GM18498 (cell line): Measurements from ENCODE around the gene SMG6.

Experiments used
- ATAC-seq: cut with Tn5 transposase; IDR thresholded peaks from one replicate; pipeline ENCODE4 v1.9.1; 2021; ENCODE audit warnings: mild to moderate bottlenecking, moderate library complexity; ENCODE audit not compliant: unreplicated experiment

The SMG6 gene

DNA sequence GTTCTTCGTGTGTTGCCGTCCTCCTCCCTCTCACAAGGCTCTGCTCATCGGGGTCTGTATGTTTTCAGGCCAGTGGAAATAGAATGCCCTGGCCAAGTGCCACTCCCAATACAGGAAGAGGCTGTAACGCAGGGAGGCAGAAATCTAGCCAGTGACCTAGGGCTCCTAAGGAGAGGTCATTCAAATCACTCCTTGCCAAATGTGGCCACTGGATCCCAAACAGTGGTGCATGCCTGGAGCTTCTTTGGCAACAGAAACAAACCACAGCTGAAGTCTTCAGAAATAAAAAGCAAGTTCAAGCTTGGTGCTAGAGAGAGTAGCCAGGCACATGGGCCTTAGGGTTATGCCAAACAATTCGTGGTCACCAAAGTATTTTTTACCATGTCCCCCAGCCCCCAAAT is 66.1 kb downstream of the SMG6 start:
- ATAC-seq, result no peak

DNA sequence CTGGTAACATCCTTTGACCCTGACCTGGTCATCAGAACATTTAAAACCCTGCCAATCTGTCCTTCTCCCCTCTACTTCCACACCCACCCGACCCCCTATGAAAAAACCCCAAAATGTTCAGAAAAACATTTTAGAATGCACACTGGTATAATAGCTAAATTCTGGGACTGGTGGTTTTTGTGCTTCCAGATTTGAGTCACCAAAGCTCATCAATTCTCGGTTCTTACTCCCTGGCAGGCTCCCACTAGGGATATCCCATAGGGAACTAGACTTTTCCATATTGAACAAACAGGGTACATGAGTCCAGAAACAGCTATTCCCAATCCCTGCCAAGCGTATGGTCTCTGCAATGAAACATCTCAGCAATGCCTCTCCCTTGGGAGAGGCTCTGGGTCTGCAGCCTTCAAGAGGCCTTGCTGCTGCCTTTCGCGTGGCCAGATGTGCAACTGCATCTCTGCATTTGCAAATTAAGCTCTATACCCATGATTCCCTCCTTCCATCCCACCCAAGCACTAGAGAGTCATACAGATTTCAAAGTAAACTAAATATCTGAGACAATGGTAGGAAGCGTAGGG is 67.7 kb downstream of the SMG6 start:
- ATAC-seq, result no peak

DNA sequence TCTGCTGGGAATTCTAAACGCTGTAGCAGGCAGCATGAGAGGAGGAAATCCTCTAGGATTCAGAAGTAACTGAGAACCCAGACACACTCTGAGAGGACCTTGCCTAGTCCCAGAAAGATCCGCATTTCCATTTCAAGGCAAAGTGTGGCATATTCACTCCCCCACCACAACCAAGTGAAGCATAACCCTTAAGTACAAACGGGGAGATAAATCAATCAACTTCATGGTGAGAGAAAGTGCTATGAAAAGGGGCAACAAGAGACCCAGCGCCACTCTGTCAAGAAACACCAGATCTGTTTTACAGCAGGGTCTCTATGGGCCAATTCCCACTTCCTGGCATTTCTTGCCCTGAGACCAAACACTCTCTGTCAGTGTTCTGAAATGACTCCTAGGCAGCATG is 68.3 kb downstream of the SMG6 start:
- no peak for ATAC-seq

DNA sequence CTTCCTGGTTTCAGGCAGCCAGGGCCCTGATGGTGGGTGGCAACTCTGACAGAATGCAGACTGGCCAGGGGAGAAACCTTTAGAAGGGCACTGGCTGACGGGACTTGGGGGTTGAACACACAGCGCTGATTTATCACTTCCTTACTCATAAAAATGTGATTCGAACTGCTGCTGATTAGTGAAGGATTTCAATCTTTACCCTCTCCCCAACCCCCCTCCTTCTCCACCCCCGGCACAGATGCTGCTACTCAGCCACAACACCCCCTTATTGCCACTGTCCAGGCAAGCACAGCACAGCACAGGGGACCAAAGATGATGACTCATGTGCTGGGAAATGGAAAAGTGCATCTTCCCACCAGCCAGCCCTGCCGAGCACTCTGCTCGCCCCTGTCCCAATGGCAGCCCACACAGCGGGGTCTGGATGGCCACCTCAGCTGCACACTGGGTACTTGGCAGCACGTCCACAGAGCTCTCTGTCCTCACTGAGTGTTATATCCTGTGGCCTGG is 70.1 kb downstream of the SMG6 start:
- ATAC-seq, result no peak

DNA sequence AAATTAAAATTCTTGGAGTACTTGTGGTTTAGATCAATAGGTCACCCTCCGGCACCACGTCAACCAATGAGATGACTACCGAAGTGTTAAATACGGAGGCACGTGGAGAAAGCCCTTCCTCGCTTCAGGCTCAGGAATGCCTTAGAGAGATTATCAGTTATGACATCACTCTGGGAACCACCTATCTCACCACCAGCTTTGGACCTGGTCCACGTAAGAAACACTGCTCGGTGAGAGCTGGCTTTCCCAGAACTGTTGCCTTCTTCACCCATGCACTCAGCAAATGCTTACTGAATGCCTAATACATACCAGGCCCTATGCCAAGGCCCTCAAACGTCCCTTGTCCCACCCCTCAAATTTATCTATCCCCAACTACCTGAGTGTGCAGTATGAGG is 71.3 kb downstream of the SMG6 start:
- no peak for ATAC-seq

DNA sequence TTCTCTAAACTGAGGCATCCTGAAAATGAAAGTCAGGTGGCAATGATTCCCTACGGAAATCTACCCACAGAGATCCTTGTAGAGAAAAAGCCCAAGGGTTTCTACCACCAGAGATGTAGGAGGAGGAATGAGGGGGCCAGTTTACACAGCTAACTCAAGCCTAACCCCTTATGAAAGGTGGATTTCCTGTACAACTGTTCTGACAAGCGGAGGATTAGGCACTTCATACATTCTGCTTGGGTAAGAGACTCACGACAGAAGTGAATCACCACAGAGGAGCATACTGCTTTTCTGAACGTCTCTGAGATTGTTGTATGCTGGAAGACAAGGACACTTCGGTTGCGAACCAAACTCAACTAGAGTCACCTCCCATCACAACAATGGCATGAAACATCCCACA is 72.7 kb downstream of the SMG6 start:
- ATAC-seq, result no peak

DNA sequence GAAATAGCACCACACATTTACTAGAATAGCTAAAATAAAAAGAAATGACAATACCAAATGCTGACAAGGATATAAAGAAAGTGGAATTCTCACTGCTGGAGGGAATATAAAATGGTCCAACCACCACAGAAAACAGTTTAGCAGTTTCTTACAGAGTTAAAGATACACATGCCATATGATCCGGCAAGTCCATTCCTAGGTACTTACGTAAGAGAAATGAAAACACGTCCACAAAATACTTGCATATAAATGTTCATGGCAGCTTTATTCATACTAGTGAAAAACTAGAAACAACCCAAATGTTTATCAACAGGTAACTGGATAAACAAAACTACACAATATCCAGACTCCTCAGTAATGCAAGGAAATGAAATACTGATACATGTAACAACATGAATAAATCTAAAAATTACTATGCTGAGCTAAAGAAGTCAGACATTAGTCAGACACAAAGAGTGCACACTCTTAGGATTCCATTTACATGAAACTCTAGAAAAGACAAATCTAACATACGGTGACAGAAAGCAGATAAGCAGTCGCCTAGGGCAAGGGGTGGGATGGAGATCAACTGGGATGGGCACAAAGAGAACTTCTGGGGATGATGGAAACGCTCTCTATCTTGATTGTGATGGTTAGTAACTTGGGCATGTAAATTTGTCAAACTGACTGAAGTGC is 76.4 kb downstream of the SMG6 start:
- ATAC-seq, result no peak

DNA sequence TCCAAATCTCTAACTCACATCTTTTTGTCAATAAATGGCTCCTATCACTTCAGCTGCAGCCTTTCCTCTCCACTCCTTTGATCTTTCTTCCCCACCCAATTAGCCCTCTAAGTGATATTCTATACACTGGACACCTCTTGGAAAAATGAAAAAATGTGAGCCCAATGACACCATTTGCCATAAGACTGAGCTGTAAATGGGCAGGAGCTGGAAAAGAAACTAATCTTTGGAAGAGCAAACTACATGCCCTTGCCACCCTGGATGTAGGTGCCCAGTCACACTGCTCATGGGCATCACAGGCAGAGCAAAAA is 80.0 kb downstream of the SMG6 start:
- ATAC-seq, result no peak

DNA sequence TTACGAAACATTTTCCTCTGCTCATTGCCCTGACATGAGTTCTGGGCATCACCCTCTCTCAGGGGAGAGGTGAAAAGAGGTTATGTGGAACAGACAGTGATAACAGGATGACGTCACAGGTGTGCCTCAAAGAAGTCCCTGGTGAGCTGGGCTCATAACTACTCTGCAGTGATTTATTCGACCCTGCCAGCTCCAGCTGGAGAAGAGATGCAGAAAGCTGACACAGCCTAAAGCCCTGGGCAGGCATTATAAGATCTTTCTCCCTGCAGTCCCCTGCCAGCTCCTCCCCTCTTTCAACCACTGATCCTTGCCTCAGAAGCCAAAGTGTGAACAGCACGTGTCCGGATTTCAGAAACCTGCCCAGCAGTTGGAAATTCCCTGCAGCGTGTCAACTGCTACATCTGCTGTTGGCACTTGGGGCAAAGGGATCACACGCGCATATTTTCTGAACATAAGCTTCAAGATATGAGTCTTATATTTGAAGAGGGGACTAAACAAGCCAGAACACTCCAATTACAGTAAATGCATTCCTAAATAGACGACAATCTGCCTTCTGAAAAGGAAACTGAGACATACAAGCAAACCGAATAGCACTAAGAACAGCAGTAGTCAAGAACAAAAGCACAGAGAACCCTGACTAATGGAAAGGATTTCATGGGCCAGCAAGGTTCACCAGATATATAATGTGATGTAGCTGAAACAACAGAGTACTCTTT is 80.5 kb downstream of the SMG6 start:
- peak; percentile 70 for ATAC-seq

DNA sequence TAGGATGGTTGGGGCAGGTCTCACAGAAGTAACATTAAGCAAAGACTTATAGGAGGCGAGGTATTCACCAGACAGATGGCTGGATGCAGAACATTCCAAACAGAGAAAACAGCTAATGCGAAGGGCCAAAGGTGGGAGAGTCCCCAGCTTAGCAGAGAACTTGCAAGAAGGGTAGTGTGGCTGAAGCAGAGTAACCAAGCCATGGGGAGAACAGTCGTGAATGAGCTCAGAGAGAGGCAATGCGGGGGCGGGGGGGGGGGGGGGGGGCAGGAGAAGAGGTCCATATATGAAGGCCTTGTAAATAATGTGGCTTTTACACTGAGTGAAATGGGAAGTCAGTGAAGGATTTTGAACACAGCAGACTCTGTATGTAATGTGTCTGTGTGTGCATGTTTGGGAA is 81.3 kb downstream of the SMG6 start:
- ATAC-seq, result no peak

DNA sequence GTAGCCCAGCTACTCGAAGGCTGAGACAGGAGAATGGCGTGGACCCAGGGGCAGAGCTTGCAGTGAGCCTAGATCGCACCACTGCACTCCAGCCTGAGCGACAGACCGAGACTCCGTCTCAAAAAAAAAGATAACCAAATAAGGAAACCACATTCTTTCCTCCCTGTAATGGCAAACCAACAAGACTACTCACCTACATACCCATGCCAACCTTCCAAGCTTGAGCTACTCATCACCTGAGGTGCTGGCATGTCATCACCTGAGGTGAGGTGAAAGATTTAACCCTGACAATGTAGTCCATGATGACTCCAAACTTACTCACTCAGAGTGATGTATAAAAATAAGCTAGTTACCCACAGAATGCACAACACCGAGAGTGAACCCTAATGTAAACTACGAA is 85.2 kb downstream of the SMG6 start:
- no peak for ATAC-seq

DNA sequence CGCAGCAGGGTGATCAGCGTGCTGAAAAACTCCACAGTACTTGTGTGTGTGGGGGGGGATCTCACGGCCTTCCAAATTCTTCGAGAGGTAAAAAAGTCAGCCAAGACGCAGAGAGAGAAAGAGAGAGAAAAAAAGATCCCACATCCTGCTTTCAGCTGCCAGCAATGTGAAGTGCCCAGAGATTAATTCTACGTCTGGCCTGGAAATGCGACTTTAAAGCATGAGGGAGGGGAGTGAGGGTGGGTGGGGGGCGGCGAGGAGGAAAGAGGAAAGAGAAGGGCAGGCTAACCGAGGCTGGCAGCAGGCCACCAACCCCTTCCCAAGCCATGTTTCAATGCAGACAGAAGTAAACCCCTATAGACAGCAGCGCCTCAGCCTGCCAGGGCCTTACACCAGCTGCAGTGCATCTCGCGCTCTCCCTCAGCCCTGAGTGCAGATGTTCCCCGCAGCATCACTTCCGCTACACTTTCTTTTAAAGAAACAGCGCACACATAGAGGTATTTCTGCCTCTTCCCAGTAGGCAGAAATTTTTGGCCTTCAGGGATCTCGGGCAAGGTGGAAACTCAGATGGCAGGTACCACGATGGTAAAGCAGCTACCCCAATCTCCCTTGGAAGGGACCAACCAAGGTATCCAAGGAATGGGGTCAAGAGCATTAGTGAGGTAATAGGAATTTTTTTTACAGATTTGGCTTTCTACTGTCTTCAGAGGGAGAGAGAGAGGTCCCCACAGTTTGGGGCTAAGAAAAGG is 87.8 kb downstream of the SMG6 start:
- ATAC-seq, result peak; percentile 82

DNA sequence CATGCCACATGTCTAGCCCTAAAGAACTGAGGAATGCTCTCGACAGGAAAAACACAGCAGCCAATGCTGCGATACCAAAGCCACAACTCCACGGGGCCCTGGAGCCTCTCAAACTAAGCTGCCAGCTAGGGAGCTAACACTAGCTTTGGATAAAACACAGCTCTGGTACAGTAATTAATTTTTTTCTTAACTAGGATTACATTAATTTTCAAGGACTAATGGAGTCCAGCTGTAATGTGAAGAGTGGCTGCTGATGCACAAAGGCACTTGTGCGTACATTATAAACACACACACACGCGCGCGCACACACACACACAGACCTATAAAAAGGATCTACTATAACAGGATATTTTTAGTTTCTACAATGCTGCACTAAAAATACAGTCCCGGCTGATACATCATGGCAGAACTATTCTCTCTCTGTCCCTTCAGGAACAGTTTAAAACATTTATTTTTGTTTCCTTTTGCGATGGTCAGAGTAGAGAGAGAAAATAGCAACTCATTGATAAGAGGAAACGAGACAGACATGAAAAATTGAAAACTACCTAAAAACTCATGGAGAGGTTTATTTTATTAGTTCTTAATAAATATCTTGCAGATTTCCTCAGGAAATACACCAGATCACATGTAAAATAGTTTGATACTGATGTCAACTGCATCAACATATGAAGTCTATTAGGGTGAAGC is 88.5 kb downstream of the SMG6 start:
- no peak for ATAC-seq

DNA sequence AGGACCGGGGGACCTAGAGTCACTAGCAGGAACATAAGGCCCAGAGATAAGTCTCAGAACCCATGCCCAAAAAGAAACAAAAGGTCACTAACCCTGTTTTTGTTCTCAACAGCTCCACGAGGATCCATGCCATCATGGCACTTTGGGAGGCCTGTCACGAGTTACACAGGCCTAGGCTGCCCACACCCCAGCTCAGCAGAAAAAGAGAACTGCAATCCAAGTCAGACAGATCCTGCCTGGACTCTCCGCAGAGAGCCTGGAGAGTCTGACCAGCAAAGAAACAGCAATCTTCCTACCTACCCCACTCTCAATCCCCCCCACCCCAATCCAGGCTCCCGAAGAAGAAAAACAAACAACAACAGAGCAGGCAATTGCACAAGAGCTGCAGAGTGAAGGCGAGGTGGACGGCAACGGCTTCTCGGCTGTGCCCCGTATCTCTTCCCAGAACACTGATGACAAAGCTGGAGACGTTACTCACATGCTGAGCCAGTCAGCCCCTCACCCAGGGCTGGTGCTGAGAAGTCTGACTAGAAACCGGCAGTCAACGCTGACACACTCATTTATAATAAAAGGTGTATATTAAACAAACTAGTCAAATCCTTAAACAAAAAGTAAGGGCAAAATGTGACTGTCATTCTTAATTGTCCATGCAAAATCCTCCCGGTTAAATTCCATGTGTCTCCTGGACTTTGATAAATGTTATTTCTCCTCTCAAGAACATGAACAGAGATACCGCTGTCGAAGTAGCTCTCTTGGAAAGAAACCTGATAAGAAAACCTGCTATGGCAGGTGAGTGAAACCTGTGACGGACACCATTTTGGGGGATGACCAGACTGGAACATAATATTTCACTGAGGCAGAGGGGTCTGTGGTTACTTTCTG is 89.3 kb downstream of the SMG6 start:
- no peak for ATAC-seq

DNA sequence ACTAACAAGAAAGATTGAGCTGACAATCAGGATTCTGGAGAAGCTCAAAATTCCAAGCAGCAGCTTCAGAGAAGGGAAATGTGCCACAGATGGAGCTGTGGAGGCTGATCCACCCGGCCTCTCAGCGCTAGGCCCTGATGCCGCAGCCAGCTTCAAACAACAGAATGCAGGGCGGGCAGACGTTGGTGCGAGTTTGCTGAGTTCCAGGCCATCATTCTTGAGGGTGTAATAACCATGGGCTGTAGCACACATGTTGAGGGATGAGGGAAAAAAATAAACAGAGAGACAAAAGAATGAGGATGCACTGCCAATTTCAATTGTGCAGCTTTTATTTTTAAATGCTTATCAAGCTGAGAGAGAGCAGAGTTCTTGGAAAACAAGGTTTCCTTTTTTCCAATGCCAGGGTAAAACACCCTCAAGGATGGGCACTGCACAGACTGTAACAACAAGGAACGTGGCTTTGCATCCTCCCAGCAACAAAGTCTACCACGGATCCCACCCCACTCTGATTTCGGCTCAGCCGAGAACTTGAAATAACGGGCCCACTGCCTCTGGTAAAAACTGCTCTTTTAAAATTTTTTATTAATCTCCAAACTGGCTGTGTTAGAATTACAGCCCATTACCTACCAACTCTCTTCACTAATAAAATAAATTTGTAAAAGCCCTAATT is 90.2 kb downstream of the SMG6 start:
- no peak for ATAC-seq

DNA sequence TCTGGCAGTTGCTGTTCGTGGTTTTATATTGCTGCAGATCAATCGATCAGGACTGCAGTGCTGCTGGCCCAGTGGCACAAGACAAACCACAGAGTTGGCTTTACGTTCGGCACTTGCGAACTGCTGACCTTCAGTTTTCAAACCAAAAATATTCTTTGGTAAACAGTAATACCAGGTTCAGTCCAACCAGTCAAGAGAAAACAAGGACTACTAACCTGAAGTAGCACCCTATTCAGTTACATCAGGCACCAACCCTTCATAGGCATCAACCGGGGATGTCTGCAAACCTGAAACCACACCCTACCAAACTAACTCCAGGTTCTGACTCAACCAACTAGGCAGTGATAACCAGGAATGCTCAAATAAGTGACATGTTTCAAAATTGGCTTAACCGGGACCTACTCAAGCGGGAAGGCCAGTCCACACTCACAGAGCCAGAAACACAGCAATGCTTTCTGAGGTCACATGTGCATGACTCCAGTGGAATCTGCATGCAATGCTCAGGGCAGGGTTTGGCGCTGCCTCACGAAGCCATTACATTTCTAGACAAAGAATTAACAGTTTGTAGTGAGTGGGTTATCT is 91.1 kb downstream of the SMG6 start:
- ATAC-seq, result no peak

DNA sequence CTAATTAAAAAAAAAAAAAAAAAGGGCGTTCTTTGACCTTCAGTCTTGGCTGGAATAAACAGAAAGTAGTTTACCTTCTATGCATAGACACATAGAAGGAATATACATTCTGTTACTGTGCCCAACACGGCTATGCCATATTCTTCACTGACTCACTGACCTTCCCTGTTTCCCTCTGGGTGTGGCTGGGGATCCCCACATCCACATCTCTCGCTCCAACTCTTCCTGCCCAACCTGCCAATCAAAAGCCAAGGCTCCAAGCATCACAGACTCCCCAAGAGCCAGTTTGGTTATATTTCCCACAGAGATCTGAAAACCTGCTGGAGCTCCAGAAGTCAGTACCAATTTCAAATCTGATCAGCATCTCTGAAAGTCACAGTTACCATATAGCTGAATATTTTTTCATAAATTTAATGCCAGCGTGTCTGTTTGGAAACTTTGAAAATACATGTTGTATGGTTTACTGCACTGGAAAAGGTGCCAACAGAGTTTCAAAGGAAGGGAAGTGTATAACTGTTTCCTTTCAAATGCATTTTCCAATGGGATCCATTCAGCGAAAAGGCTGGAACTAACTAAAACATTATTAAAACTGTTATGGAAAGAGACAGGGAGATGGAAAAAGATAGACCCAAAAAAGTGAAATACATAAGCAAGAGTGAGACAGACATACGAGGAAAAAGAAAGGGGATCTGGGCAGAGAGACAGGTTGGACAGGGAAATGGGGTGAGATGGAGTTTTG is 91.8 kb downstream of the SMG6 start:
- no peak for ATAC-seq

DNA sequence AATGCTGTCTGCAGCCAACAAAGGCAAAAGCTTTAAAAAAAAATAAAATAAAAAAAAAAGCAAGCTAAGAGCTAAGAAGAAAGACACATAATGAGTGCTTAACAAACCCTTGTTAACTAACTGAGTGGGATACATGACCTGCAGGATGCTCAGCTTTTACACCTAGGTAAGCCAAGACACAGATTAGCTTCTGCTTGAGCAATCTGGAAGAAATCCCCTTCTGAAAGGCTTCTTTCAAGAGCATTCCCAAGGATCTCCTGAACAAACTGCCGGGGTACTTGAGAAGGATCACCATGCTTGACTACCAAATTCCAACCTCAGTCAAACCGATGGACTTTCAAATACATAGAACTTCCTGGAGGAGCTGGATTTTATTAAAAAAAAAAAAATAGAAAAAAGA is 92.9 kb downstream of the SMG6 start:
- ATAC-seq, result no peak
